Loucy (cell line): Measurements from ENCODE around the gene CYP4V2.

Experiments
- H2AFZ ChIP-seq: fragments of 200-600 bp; sonication (generic); 2 replicates; pipeline ENCODE4 v1.6.0; 2016; ENCODE audit warnings: antibody characterized with exemption, mild to moderate bottlenecking, low read length, moderate library complexity
- H3F3A ChIP-seq: fragments of 200-600 bp; 2 replicates; pipeline ENCODE4 v1.6.0; 2016; ENCODE audit warnings: antibody characterized with exemption, low read depth, mild to moderate bottlenecking
- H3K27me3 ChIP-seq: fragments of 200-600 bp; sonication (generic); 2 replicates; pipeline ENCODE4 v1.6.1; 2014; ENCODE audit warnings: low read length, mild to moderate bottlenecking; ENCODE audit not compliant: insufficient read depth, poor library complexity, severe bottlenecking
- H3K36me3 ChIP-seq: fragments of 200-600 bp; sonication (generic); 2 replicates; pipeline ENCODE4 v1.6.1; 2016; ENCODE audit warnings: low read length; ENCODE audit not compliant: insufficient read depth
- H3K4me1 ChIP-seq: fragments of 200-600 bp; sonication (generic); 2 replicates; pipeline ENCODE4 v1.5.1; 2014; ENCODE audit warnings: low read length, mild to moderate bottlenecking; ENCODE audit not compliant: insufficient read depth, poor library complexity, severe bottlenecking
- H3K4me2 ChIP-seq: fragments of 200-600 bp; sonication (generic); 2 replicates; pipeline ENCODE4 v1.6.0; 2014; ENCODE audit warnings: antibody characterized with exemption, low read length, low read depth, mild to moderate bottlenecking; ENCODE audit not compliant: poor library complexity, severe bottlenecking
- H3K4me3 ChIP-seq: fragments of 200-600 bp; sonication (generic); 2 replicates; pipeline ENCODE4 v1.5.1; 2014; ENCODE audit warnings: low read length, mild to moderate bottlenecking, mixed read lengths; ENCODE audit not compliant: poor library complexity, severe bottlenecking
- H3K79me2 ChIP-seq: fragments of 200-600 bp; sonication (generic); 2 replicates; pipeline ENCODE4 v1.6.1; 2014; ENCODE audit warnings: low read length; ENCODE audit not compliant: insufficient read depth
- H3K9ac ChIP-seq: fragments of 200-600 bp; sonication (generic); 2 replicates; pipeline ENCODE4 v1.6.0; 2014; ENCODE audit warnings: mild to moderate bottlenecking, low read depth, low read length, moderate library complexity; ENCODE audit not compliant: poor library complexity, severe bottlenecking
- H3K9me2 ChIP-seq: fragments of 200-600 bp; sonication (generic); replicated peaks from 2 replicates; pipeline ENCODE4 v1.6.1; 2016; ENCODE audit warnings: low read depth, low read length, mixed read lengths
- H3K9me3 ChIP-seq: fragments of 200-600 bp; sonication (generic); 2 replicates; pipeline ENCODE4 v1.6.1; 2014; ENCODE audit warnings: mild to moderate bottlenecking, antibody characterized with exemption, low read length, low read depth; ENCODE audit not compliant: insufficient read depth
- H4K20me1 ChIP-seq: fragments of 200-600 bp; sonication (generic); 2 replicates; pipeline ENCODE4 v1.6.0; 2014; ENCODE audit warnings: antibody characterized with exemption, low read length, mild to moderate bottlenecking; ENCODE audit not compliant: insufficient read depth, poor library complexity, severe bottlenecking
- CTCF ChIP-seq: fragments of 200-600 bp; sonication (generic); conservative IDR thresholded peaks from 2 replicates; pipeline ENCODE4 v1.5.1; 2014; ENCODE audit warnings: mild to moderate bottlenecking, antibody characterized with exemption, low read length
- EZH2phosphoT487 ChIP-seq: fragments of 200-600 bp; IDR thresholded peaks from 2 replicates; pipeline ENCODE4 v1.6.1; 2018; ENCODE audit warnings: antibody characterized with exemption, mild to moderate bottlenecking, moderate library complexity, borderline replicate concordance

CYP4V2 gene

GRCh38 chr4:186228514-186228894, 37.1 kb downstream of the CYP4V2 start:
- Histone ChIP-seq H3K9me3 (no peaks in the 10 kb centered on the region; the same call in 1 of the 2 replicates), H3K4me1 (no peaks in the 10 kb centered on the region), H3K27me3 (no peaks in the 10 kb centered on the region), H3K9ac (no peak overlapping the region), H4K20me1 (no peaks in the 10 kb centered on the region), H3F3A (no peaks in the 10 kb centered on the region), H3K4me3 (no peak overlapping the region), H2AFZ (no peak overlapping the region), H3K4me2 (no peak overlapping the region), H3K36me3 (no peaks in the 10 kb centered on the region), H3K9me2 (no peaks in the 10 kb centered on the region), H3K79me2 (no peaks in the 10 kb centered on the region)
- TF ChIP-seq CTCF, result no peak
- TF ChIP-seq EZH2phosphoT487, result no peak

GRCh38 chr4:186234367-186234766, 43.0 kb downstream of the CYP4V2 start:
- no peak overlapping the region for H2AFZ ChIP-seq

GRCh38 chr4:186236126-186236525, 44.8 kb downstream of the CYP4V2 start:
- no peak overlapping the region for H3K9ac ChIP-seq
- H3K4me1 ChIP-seq, result no peaks in the 10 kb centered on the region
- no peaks in the 10 kb centered on the region for H3K9me2 ChIP-seq
- H3K79me2 ChIP-seq, result no peaks in the 10 kb centered on the region
- TF ChIP-seq EZH2phosphoT487, result no peak
- no peak overlapping the region for H3K4me2 ChIP-seq
- no peaks in the 10 kb centered on the region for H3K36me3 ChIP-seq
- H3K4me3 ChIP-seq, result no peak overlapping the region
- H3F3A ChIP-seq, result no peaks in the 10 kb centered on the region
- no peak overlapping the region for H2AFZ ChIP-seq
- H3K27me3 ChIP-seq, result no peaks in the 10 kb centered on the region
- H3K9me3 ChIP-seq, result no peaks in the 10 kb centered on the region
- H4K20me1 ChIP-seq, result no peaks in the 10 kb centered on the region

More at GRCh38 chr4:186234367-186234766, 43.0 kb downstream of the CYP4V2 start:
- H4K20me1 ChIP-seq, result no peaks in the 10 kb centered on the region
- H3K4me1 ChIP-seq, result no peaks in the 10 kb centered on the region
- no peaks in the 10 kb centered on the region for H3K27me3 ChIP-seq
- H3F3A ChIP-seq, result no peaks in the 10 kb centered on the region
- no peak for TF ChIP-seq CTCF
- TF ChIP-seq EZH2phosphoT487, result no peak
- no peak overlapping the region for H3K4me2 ChIP-seq
- no peak overlapping the region for H3K9ac ChIP-seq
- no peak overlapping the region for H3K4me3 ChIP-seq
- no peaks in the 10 kb centered on the region for H3K9me3 ChIP-seq
- no peaks in the 10 kb centered on the region for H3K79me2 ChIP-seq
- no peaks in the 10 kb centered on the region for H3K36me3 ChIP-seq
- no peaks in the 10 kb centered on the region for H3K9me2 ChIP-seq

- Histone ChIP-seq H3K4me2 (no peak overlapping the region), H4K20me1 (no peaks in the 10 kb centered on the region), H3K36me3 (no peaks in the 10 kb centered on the region), H3K27me3 (no peaks in the 10 kb centered on the region), H3K9me2 (no peaks in the 10 kb centered on the region), H3K9me3 (no peaks in the 10 kb centered on the region), H3K9ac (no peak overlapping the region), H2AFZ (no peak overlapping the region), H3F3A (no peaks in the 10 kb centered on the region), H3K4me3 (no peak overlapping the region), H3K79me2 (no peaks in the 10 kb centered on the region), H3K4me1 (no peaks in the 10 kb centered on the region)
- no peak for TF ChIP-seq CTCF
These were observed 49.1 kb downstream of the CYP4V2 start for GRCh38 chr4:186240452-186240847.
